ENCODE data around the gene AP2B1.

The AP2B1 gene

DNA sequence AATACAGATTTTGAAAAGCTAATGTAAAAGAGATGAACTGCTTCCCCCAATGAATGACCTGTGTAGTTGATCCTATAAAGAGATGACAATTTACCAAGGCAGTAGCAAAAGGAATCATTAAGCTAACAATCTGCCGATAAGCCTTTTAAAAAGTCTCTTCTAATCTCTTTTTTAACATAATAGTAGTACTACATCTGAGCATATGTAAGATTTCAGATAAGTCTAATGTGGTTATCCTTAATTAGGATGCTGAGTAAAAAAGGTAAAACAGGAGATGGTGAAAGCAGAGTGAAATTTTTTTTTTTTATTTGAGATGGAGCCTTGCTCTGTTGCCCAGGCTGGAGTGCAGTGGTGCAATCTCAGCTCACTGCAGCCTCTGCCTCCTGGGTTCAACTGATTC, 118.1 kb downstream of the AP2B1 start:
- DNase-seq = no peak

DNA sequence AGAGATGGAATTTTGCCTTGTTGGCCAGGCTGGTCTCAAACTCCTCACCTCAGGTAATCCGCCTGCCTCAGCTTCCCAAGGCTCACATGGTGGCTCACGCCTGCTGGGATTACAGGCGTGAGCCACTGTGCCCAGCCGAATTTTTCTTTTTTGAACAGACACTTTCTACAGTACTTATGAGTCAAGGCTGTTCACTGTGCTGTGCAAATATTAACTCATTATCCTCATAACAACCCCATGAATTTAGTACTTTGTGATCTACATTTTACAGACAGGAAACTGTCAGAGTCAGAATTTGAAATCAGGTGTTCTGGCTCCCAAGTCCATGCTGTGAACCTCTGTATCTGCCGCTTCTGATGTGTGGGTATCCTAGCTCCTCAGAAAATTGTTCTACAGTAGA, 118.6 kb downstream of the AP2B1 start:
- DNase-seq = no peak

DNA sequence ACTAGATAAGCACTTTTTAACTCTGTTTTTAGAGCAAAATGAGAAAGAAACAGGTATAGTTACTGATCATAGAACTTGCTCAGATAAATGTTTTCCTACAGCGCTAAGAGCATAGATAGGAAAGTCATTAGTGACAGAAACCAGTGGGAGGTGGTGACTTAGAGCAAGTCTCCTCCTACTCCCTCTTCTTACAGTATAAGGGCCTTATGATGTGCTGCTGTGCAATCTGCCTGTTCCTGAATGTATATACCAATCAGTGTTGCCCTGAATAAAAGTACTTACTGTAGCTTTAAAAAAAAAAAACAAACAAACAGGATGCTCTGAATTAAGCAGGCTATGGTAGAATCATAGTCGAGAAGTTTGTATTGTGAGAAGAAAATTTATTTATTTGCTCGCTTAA, 121.0 kb downstream of the AP2B1 start:
- DNase-seq = peak; percentile 5

DNA sequence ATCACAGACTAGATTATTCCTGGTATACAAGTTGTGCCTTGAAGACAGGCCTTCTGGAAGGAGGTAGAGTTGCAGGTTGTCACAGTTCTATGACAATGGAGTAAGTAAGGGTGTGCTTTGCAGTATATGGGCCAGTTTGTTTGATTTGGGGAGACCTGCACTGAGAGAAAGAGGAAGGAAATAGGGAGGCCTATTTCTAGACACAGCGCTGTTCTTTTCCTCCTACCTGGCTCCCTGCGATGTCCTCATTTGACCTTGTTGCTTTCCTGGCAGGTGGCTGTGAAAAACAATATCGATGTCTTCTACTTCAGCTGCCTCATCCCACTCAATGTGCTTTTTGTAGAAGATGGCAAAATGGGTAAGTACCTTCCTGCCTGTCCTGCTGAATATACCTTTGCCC, 121.8 kb downstream of the AP2B1 start:
- DNase-seq = peak in 1 of 2 experiments; percentile 11

DNA sequence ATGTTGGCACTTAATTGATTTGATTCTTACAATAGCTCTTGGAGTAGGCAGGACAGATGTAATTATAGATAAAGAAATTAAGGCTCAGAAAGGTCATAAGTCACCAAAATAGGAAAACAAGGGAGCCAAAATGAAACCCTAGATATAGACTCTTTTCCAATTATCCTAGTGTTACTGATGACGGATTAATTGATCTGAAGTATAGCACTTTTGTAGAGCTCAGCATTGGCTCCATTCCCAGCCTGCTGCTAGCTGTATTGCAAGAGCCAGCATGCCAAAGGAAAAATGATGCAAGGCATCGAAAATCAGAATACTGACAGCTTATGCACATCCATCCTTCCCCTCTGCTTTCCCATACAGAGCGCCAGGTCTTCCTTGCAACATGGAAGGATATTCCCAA, 122.8 kb downstream of the AP2B1 start:
- no peak for DNase-seq

DNA sequence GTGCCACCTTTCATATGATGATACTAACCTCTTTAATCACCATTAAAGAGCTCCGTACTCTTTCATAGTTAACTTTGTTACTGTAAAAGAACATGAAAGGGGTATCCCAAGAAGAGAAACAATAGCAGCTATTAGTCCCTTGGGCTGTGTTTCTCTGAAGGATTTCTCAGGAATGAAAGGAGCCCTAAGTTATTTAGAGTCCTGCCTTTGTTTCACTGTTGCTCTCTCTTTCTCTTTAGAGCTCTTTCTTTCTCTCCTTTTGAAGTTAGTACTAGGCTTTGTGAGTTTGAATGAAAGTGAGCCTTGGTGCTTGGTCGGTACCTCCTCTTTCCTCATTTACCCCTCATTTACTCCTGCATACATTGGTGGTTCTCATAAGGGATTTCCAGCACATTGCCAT, 123.8 kb downstream of the AP2B1 start:
- no peak for DNase-seq

DNA sequence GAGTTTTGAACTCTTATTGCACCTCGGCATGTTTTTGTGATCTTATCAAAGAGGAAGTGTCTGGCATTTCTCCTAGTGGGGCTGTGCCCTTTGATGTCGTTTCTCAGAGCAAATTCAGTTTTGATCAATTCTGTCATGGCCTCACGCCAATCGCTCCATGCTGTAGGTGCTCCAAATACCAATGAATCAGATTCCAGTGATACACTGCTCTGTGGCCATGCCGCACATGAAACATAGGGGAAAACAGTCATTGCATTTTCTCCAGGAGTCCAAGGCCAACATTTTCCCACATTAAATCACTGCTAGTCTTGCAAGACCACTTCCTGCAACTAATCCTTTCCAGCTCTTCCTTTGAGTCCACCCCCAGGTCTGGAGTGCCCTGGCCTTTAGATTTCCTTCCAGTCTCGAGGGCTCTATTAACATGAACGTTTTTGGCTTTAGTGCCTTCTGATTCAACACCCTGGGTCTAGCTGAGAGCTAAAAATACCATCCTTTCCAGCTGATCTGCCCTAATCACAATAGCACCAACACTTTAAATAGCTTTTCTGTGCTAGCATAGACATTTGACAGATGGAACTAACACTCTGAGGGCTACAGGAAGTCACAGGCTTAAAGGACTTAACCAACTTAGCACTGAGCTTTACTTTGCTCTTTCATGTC, 126.1 kb downstream of the AP2B1 start:
- peak in 1 of 2 experiments; percentile 6 for DNase-seq

DNA sequence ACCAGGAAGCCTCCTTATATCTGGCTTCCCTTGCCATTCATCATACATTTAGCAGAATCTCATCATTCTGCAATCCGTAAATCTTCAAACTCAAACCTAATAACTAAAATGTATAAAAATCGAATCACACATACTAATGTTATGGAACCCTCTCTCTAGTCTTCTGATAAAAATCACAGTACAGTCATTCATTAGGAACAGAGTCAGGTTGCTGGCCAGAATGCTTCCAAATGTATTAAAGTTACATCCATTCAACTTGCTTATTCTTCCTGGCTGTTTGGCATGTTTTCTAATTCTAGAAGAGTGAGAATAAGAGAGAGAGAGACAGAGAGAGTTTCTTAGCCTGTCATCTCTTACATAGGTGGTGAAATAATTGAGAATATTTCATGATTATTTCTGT, 127.9 kb downstream of the AP2B1 start:
- no peak for DNase-seq

DNA sequence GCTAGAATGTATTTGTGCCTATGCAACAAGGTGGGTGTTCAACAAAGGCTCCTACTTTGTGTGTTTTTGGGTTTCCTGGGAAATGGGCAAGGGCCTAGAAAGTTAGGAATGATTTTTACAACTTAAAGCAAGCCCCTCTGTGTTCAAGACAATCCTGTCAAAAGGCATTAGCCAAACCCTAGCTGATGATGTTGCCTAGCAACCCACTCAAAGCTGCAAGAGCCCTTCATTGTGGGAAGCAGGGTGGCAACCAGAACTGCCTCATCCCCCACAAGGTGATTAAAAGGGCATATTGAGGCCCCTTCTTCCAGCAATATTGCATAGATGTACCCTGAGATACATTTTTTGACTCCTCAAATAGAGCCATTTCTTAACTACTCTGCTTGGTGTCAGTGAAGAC, 128.3 kb downstream of the AP2B1 start:
- no peak for DNase-seq

DNA sequence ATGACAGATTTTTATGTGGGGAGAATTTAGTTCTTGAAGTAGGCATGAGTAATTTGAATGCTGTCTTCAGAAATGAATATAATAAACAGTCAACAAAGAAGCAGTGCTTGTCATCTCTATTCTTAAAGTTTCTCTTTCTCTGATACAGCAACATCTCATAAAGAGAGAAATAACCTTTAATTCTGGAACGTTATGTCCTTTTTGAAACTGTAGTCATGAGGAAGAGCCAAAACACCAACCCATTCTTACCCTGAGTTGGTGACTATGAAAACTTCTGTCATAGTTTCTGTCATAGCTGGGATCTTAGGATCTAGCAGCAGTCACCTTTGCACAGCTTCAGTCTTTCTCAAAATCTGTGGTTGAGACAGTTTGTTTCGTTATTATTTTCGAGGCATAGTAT, 129.1 kb downstream of the AP2B1 start:
- no peak for DNase-seq

DNA sequence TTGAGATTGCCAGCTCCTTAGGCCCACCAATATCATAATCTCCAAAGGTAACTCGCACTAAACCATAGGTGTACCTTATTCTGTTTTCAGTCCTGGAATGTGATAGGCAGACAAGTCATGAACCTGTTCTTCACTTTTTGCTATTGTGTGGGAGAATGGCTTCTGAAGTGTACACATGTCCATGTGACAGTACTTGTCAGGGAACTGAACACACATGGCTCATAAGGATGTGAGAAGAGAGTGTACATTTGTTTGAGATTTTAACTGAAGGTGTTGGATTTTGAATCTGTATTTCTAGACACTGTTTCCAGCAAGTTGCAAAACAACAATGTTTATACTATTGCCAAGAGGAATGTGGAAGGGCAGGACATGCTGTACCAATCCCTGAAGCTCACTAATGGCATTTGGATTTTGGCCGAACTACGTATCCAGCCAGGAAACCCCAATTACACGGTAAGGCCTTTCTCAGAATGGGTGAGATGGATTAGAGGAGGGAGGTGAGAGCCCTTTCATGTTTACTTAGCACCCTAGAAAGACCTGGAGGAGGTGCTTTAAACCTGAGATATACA, 129.9 kb downstream of the AP2B1 start:
- no peak for DNase-seq

DNA sequence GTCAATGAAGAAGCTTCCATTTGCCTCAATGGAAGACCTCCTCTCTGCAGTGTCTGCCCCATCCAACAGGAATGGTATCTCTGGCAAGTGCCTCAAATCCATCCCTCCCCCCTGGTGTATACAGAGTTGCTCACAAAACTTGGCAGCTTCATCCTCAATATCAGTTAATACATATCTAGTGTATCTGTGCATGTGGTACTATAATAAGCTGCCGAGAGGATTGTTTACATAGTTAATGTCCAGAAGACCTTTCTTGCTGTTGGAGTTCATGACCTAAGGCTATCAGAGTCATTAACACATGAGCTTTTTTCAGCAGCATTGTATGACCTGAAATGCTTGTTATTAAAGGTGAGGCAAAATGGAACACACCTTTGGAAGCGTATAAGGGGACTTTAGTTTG, 130.4 kb downstream of the AP2B1 start:
- DNase-seq = no peak

DNA sequence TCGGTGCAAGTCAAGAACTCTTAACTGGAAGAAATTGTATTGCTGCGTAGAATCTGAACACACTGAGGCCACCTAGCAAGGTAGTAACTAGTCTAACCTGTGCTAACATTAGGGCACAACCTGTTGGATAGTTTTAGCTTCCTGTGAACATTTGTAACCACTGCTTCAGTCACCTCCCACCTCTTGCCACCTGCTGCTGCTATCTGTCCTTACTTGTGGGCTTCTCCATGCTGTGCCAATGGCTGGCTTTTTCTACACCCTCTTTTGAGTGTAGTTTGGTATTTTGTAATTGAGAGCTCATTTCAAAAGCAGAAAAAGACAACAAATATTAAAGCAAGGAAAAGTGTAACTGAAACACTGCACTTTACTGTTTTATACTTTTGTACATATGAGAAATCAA, 136.6 kb downstream of the AP2B1 start:
- no peak for DNase-seq

DNA sequence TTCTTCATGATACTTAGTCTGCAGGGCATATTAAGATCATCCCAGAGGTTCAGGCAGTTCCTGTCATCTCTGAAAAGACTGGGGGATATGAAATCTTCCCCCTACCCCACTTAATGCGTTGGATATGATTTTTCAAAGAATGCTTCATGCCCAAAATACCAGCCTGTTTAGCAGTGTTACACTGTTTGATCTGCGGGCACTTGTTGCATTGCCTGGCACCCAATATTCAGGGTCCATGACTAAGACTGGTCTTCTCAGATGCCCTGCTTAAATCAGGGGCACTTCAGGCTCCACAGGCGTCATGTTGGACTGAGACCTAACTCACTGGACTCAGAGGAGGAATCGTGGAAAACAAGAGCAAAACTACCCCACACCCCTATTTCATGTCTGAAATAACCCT, 137.9 kb downstream of the AP2B1 start:
- DNase-seq = no peak

DNA sequence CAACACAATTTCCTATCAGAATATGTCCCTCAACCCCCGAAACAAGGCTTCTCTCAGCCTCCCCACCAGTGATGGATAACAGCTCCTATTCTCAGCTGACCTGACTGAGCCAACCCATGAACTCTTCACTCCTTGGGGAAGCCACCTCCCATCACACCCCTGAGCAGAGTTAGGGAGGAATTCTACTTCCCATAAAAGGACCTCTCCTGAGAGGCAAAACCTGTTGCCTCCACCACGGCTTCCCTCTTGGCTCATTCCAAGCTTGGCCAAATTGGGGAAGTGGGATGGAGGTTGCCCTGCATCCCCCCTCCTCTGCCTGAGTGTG, 138.6 kb downstream of the AP2B1 start:
- DNase-seq = no peak

DNA sequence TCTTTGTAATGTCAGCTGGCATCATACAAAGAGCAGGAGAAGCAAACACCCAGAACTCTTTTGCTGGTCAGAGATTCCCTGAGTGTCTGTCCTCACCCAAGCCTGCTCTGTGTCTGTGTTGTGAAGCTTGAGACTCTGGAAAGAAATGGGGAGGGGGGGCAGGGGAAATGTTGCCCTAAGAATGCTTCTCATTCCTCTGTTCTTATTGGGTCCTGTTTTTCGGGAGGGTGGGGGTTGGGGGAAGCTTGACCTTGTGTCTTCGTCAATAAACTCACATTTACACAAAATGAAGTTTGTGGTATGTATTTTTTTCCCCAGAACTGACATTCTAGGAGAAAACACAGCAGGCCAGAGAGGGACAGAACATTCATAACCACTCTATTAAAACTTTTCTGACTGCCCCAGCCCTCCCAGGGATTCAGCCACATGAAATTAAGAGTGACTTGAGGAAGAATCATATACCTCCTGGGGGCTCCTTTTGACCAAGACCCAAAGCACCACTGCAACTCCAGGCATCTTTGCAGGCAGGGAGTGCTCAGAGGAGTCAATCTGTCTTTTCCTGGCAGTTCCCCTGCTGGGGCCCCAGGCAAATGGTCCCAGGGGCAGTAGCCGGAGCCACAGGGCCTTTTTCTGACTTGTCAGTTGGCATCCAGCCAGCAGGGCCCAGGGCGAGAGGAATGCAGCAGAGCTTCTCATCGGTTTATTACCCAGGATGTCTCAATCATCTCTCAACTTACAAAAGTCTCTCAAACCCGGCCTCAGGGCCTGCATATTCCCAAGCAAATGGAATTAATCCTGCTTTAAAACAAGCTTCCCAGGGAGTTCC, 139.2 kb downstream of the AP2B1 start:
- no peak for DNase-seq

DNA sequence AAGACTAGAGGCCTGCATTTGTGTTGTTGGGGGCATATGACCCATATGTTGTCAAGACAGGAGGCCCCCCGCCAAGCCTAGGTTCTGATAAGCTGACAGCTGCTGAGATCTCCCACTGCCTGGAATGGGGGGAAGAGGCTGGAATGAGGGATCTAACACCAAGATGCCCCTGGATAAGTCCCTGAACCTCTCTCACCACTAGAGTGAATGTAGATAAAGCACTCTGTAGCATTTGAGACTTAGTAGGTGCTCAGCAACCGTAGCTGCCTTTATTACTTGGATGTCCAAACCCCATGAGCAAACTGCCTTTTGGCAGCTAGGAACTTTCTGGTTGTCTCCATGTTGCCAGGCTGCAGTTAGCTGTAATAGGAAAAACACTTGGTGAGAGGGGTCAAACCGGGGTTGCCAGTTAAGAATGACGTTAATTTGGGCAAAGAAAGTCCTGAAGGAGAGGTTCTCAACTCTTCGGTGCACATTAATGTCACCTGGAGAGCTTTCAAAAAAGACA, 139.9 kb downstream of the AP2B1 start:
- no peak for DNase-seq

DNA sequence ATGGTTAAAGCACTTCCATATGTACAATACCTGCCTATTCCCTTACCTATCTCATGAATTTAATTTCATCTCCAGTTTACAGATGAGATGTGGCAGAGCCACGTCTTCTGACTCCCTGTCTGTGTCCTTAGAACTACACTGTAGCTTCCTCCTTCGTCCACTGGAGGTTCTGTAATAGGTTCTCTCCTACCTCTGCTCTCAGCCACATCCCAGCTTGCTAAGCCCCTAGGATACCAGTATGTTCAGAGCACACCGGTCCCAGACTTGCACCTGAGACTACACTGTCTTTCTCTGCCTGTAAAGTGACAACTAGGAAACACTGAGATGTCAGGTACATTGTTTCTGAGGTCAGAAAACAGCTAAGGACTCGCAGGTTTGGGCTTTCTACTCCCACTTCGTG, 140.5 kb downstream of the AP2B1 start:
- DNase-seq = peak in 1 of 2 experiments; percentile 11

DNA sequence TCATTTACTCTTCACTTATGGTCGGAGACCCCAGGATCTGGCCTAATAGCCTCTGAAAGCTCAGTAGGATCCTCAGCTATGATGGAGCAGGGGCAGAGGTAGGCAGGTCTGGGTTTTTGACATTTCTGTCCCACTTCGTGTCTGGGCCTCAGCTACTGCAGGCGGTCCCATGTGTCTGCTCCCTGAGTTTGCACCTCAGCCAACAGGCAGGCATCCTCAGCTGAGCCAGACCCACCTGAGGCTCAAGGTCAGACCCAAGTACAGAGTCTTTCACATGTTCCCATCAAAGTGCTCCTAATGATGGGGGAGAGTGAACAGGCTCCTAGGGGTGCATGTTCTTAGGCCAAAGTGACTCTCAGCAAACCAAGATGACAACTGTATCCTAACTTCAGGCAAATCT, 141.4 kb downstream of the AP2B1 start:
- DNase-seq = no peak

DNA sequence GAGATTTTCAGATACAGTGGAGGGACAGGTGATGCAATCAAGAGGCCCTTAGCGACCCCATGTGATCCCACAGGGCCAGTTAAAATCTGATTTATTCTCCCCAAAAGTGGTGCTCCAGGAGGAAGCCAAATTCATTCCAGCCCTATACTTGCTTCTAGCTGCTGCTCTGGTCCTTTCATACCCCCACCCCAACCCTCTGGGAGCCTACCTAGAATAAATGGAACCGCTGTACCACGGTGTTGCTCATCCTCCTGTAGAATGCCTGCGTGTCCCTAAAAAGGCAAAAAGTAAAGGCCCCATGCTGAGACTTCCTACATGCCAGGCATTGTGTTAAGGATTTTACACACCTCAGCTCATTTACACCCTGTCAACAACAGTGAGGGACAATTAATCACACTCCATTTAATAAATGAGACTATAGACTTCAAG, 142.3 kb downstream of the AP2B1 start:
- no peak for DNase-seq

DNA sequence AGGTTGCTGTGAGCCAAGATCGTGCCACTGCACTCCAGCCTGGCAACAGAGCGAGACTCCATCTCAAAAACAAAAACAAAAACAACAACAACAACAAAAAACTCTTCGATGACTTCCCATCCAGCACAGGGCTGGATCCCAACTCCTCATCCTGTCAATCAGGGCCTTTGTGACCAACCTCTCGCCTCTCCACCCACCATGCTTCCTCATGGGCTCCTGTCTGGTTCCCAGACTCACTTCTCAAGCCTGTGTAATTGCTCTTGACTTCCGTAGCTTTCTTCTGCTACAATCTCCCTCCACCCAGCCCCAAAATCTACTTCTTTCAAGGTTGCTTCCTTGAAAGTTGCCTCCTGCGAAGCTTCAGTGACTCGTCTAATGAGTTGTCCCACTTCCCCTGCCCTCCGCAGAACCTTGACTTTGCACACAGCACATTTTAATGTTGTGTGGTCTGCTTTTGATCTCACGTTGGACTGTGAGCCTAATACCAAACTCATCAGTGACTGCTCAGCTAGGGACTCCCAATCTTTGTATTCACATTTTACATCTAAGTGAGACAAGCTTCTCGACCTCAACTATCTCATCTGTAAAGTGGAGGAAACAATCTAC, 143.4 kb downstream of the AP2B1 start:
- DNase-seq = no peak

DNA sequence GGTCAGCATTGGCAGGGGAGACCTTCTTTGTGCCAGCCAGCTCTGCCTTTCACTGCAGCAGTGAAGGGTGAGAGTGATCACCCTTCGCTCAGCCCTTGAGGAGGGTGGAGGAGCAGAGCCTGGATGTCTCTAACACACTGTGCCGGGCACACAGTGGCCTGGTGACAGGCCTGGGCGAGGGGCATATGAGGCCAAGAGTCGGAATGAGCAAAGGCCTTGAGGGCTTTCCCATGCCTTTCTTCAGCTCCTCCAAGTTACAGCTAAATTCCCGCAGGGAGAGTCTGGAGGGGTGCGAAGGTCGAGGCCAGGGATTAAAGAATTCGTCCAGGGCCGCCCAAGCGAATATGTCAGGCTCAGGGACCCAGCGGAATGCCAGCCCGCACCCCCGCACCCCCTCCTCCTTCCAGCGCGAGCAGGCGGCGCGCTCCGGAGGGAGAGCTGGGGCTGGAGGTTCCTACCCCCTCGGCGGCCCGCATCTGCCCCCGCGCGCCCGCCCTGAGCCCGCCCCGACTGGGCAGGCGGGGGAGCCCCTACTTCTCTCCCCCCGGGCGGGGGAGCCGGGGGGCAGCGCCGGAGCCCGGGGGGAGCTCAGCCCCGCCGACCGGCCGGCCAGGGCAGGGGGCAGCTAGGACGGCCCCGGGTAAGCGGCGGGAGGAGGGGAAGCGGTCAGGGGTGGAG, 144.3 kb downstream of the AP2B1 start, which contains the start of gene RASL10B:
Gene RASL10B, plus strand, starts transcription at position 401 of the 678 bp plus-strand sequence. CDS start 3,546 bp downstream, outside the sequence.
- DNase-seq = peak; percentile 39 to 51
